NCI-H526 treated with DMSO at 0.1 percent for 48 hours (cell line): ENCODE measurements around the gene CST2.
"Not testable (repeated sequence)": the region's sequence is repeated elsewhere in the genome, so short reads cannot be mapped to it uniquely, and the experiment has no call there.

Source experiments
- DNase-seq: peaks from one replicate; lab custom pipeline; 2025; lab: John Stamatoyannopoulos, UW

The CST2 gene

GRCh38 chr20:23810349-23810748, 16.2 kb downstream of the CST2 start:
- not testable (repeated sequence) for DNase-seq

DNA sequence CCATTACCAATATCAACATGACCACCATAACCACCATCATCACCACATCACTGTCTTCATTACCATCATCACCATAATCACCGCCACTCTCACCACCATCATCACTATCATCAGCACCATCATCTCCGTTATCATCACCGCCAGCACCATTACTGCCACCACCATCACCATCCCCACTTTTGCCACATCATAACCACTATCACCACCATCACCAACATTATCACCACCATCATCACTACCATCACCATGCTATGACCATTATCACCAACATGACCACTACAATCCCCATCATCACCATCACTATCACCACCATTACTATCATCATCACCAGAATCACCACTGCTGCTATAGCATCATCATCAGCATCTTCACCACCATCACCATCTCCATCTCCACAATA, 25.7 kb downstream of the CST2 start:
- no peak for DNase-seq

- peak; percentile 10 for DNase-seq
Observed at GRCh38 chr20:23799216-23799847, 27.2 kb downstream of the CST2 start.

DNA sequence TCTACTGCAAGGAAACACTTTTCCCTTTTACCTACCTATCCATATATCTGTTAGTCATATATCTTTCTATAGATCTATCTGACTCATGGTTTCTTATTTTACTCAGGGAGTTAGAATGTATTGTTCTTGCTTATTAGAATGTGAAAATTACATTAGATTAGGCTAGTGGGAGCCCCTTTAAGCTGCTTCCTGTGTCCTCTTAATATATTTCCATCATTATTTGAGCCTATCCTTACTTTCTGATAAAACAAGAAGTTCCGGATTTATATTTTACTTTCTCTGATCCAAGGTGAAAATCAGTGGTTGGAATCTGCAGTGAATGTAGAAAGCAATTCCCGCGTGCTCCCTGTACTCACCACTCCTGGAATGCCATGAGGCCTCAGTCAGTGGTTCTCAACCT, 31.0 kb downstream of the CST2 start:
- DNase-seq: no peak

DNA sequence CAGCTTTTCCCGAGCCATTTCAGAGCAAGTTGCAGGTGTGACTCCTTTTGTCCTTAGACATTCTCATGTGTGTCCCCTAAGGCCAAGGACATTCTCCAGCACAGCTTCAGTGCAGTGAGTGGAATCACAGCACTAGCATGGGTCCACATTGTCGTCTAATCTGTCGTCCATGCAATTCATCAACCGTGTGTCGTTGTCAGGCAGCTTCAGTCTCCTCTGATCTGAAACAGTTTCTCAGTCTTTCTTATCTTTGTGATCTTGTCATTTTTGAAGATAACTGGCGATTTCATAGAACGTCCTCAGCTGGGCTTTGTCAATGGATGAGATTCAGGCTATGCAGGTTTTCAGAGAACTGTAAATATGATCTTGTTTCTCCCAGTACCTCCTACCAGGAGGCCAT, 31.7 kb downstream of the CST2 start:
- no peak for DNase-seq

GRCh38 chr20:23794065-23794464, 32.5 kb downstream of the CST2 start:
- no peak for DNase-seq

DNA sequence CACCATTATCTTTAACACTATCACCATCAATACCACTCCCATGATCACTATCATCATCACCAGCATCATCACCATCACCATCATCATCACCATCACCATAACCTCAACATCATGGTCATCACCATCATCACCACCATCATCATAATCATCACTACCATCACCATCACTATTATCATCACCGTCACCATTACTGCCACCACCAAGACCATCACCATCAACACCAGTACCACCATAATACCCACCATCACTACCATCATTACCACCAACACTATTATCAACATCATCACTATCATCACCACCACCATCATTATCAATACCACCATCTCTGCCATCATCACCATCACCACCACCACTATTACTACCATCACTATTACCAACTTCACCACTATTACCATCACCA, 43.1 kb downstream of the CST2 start:
- no peak for DNase-seq

DNA sequence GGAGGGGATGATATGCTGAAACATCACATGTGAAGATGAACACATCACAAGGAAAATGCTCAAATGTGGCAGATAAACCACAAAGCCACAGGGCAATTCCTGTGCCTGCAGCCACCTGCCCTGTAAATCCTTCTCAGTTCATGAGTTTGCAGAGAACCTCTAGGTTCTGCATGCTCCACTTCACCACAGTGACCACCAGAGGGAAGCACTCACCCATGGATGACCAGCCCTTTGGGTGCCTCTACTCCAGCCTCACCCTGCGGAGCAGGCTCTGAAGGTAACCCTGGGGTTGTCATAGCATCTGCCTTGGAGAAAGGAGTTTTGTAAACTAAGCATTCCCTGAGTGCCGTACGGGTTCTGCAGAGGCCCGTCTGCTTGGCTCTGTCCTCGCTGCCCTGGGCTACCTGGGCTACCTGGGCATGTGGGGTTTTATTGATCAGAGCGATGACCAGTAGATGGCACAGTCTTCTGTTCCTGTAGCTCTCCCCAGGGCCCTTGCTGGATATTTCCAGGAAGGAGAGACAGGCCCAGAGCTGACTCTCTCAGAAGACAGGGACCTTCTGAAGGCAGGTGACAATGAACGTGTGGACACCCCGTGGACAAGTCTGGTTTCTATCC, 44.1 kb downstream of the CST2 start:
- DNase-seq: peak; percentile 28

- DNase-seq: not testable (repeated sequence)
Observed at GRCh38 chr20:23778676-23779075, 47.9 kb downstream of the CST2 start.

- not testable (repeated sequence) for DNase-seq
Observed at GRCh38 chr20:23777380-23777779, 49.1 kb downstream of the CST2 start.

GRCh38 chr20:23776067-23776771, 50.3 kb downstream of the CST2 start:
- DNase-seq: peak; percentile 36

DNA sequence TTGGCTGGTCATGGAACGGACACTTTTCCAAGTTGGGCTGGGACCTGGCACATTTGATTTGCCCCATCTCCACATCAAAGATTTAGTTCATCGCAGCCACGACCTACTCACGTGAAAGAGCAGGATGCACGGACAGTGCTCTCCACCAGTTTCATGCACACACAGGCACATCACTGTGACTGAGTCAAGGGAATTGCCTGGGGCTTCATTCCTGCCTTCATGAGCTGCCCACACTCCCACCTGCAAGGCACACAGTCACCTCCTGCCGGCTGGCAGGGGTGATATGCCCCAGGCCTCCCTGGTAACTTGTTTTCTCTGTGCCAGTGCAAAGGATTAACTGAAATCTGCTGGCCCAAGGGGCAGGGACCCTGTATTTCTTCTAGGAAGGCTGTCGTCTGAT, 52.4 kb downstream of the CST2 start:
- DNase-seq: no peak
